Fibroblast of lung (primary cell): ENCODE measurements around the gene SURF2. TPM values are rescaled to one million over a fixed set of nuclear protein-coding genes. Genes with fewer than 3 reads are reported as not detected.

Source experiments
- DNase-seq, 2 donors: peaks; one replicate each; pipeline versions ENCODE4 v3.0.0 to v3.0.0-alpha.2; 2010; ENCODE audit warnings: low read depth in 2 of 2
- H2AFZ ChIP-seq: 2 replicates; pipeline ENCODE4 v1.5.1; 2012; ENCODE audit warnings: low read length, control low read depth, inconsistent platforms
- H3K27ac ChIP-seq: 2 replicates; pipeline ENCODE4 v1.5.1; 2011; ENCODE audit warnings: low read length, control low read depth; ENCODE audit not compliant: insufficient read depth
- H3K27me3 ChIP-seq: 2 replicates; pipeline ENCODE4 v1.5.1; 2011; ENCODE audit warnings: mild to moderate bottlenecking, low read length; ENCODE audit not compliant: control insufficient read depth, insufficient read depth
- H3K36me3 ChIP-seq: 2 replicates; pipeline ENCODE4 v1.5.1; 2011; ENCODE audit warnings: low read length; ENCODE audit not compliant: control insufficient read depth, insufficient read depth
- H3K4me1 ChIP-seq: 2 replicates; pipeline ENCODE4 v1.5.1; 2011; ENCODE audit warnings: low read length; ENCODE audit not compliant: control insufficient read depth, insufficient read depth; ENCODE audit errors: extremely low read depth
- H3K4me2 ChIP-seq: 2 replicates; pipeline ENCODE4 v1.5.1; 2011; ENCODE audit warnings: low read length, control low read depth; ENCODE audit not compliant: insufficient read depth; ENCODE audit errors: extremely low read depth
- H3K4me3 ChIP-seq, 4 experiments: fragments of 200-600 bp in 1 of 4; sonication (generic) in 1 of 4; replicated peaks in 1 of 4; 2 replicates each; pipeline ENCODE4 v1.5.1; 2011 to 2016; ENCODE audit warnings: low read length in 4 of 4, low read depth in 3 of 4, mild to moderate bottlenecking in 3 of 4, control low read depth in 2 of 4, inconsistent platforms in 1 of 4, mixed read lengths in 1 of 4; ENCODE audit not compliant: insufficient read depth in 1 of 4; ENCODE audit errors: control extremely low read depth in 1 of 4
- H3K79me2 ChIP-seq: 2 replicates; pipeline ENCODE4 v1.5.1; 2012; ENCODE audit warnings: mild to moderate bottlenecking, low read length, inconsistent platforms; ENCODE audit not compliant: control insufficient read depth, insufficient read depth
- H3K9ac ChIP-seq: 2 replicates; pipeline ENCODE4 v1.5.1; 2011; ENCODE audit warnings: mild to moderate bottlenecking, low read length, control low read depth; ENCODE audit not compliant: insufficient read depth
- H3K9me3 ChIP-seq: 2 replicates; pipeline ENCODE4 v1.5.1; 2012; ENCODE audit warnings: low read depth, low read length; ENCODE audit not compliant: control insufficient read depth, insufficient read depth
- H4K20me1 ChIP-seq: 2 replicates; pipeline ENCODE4 v1.5.1; 2011; ENCODE audit warnings: low read length; ENCODE audit not compliant: control insufficient read depth, insufficient read depth; ENCODE audit errors: extremely low read depth
- CTCF ChIP-seq, 2 donors: IDR thresholded peaks in 1 of 2; conservative IDR thresholded peaks in 1 of 2; 1 replicate in 1 of 2; 2 replicates in 1 of 2; pipeline ENCODE4 v1.5.1; 2011 to 2012; ENCODE audit warnings: low read length in 2 of 2, control low read depth in 1 of 2, inconsistent platforms in 1 of 2, low read depth in 1 of 2, mild to moderate bottlenecking in 1 of 2
- EZH2 ChIP-seq: IDR thresholded peaks from 2 replicates; pipeline ENCODE4 v1.5.1; 2012; ENCODE audit warnings: low read length, control low read depth, mild to moderate bottlenecking; ENCODE audit errors: missing control alignments
- polyA plus RNA-seq, 2 donors: library from polyadenylated mRNA; depleted of rRNA in 1 of 2; stranded (reverse) in 1 of 2; unstranded in 1 of 2; fragments of >200 nt; gene quantifications; 2 replicates each; pipeline ENCODE4 v1.2.1, GENCODE V29; 2011 to 2012; ENCODE audit warnings: missing spikeins in 1 of 2
- total RNA-seq: library from RNA; depleted of rRNA; stranded (reverse); fragments of >200 nt; gene quantifications from 2 replicates; pipeline ENCODE4 v1.2.1, GENCODE V29; 2014

SURF2 gene
- total and polyA plus RNA-seq, 2 donors (not counting 1 experiment from before 2014, with no cell fraction given): 11.2 to 13.9 TPM

- H3K4me1 ChIP-seq: peaks cover 2% of the 10 kb centered on the region
- TF ChIP-seq CTCF (conservative IDR thresholded peaks at IDR 0.05 in 1 of 2, IDR thresholded peaks at IDR 0.05 in 1 of 2; ENCODE audit: low read depth in 1 of 2, low read length in 2 of 2) (no peak), EZH2 (no peak)
- H3K27me3 ChIP-seq: no peaks in the 10 kb centered on the region
- peaks cover 24% of the 10 kb centered on the region for H3K36me3 ChIP-seq
- no peak for DNase-seq
- H3K4me3 ChIP-seq: no peak overlapping the region
- no peaks in the 10 kb centered on the region for H4K20me1 ChIP-seq
- no peak overlapping the region for H2AFZ ChIP-seq
- H3K9ac ChIP-seq: no peak overlapping the region
- H3K27ac ChIP-seq: no peak overlapping the region
- H3K9me3 ChIP-seq: no peaks in the 10 kb centered on the region
- H3K4me2 ChIP-seq: no peak overlapping the region
- peaks cover 13% of the 10 kb centered on the region for H3K79me2 ChIP-seq
Observed at GRCh38 chr9:133332381-133332730, 24.0 kb upstream of the SURF2 start.

DNA sequence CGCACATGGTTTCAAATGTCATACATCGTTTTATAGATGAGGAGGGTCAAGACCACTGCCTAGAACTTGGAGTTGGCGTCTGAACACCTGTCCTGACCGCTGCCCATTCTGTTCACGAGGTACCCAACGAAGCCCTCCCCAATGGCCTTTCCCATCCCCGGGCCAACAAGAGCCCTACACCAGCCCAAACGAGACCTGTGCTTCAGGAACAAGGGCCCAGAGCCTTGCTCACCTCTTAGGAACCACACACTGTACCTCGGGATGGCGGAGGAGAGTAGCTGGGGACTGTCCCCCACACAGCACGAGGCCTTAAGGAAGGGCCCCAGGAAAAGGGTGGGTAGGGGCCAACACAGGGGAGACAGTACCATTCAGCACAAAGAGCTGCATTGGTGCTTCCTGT lies 23.3 kb upstream of the SURF2 start:
- Histone ChIP-seq H3K9ac (no peak overlapping the region), H2AFZ (no peak overlapping the region), H3K36me3 (peaks cover 24% of the 10 kb centered on the region), H3K27ac (no peak overlapping the region), H3K79me2 (peaks cover 13% of the 10 kb centered on the region), H3K9me3 (no peaks in the 10 kb centered on the region), H3K4me1 (peaks cover 2% of the 10 kb centered on the region), H3K4me3 (no peak overlapping the region), H4K20me1 (no peaks in the 10 kb centered on the region), H3K27me3 (no peaks in the 10 kb centered on the region), H3K4me2 (no peak overlapping the region)
- no peak for DNase-seq
- TF ChIP-seq CTCF (conservative IDR thresholded peaks at IDR 0.05 in 1 of 2, IDR thresholded peaks at IDR 0.05 in 1 of 2; ENCODE audit: low read depth in 1 of 2, low read length in 2 of 2): no peak
- TF ChIP-seq EZH2: no peak

DNA sequence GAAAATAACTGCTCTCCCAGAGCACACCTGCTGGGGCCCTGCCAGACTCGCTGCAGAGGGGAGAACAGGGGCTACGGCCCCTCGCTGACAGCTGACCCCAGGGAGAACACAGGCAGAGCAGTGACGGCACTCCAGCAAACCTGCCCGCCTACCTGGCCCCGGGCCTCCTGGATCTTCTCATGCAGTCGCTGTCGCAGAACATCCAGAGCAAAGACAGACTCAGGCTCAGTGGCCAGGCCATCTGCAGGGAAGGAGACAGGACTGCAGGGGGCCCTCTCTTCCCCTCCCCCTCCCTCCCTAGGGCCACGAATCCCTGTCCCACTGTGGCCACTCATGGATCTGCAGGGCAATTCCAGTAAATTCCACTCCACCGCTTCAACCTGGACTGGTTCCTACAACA lies 22.8 kb upstream of the SURF2 start:
- no peak overlapping the region for H2AFZ ChIP-seq
- peaks cover 2% of the 10 kb centered on the region for H3K4me1 ChIP-seq
- TF ChIP-seq EZH2 (no peak), CTCF (conservative IDR thresholded peaks at IDR 0.05 in 1 of 2, IDR thresholded peaks at IDR 0.05 in 1 of 2; ENCODE audit: low read depth in 1 of 2, low read length in 2 of 2) (no peak)
- H3K27me3 ChIP-seq: no peaks in the 10 kb centered on the region
- H3K36me3 ChIP-seq: peaks cover 24% of the 10 kb centered on the region
- H4K20me1 ChIP-seq: no peaks in the 10 kb centered on the region
- peaks cover 13% of the 10 kb centered on the region for H3K79me2 ChIP-seq
- no peak for DNase-seq
- no peak overlapping the region for H3K27ac ChIP-seq
- no peak overlapping the region for H3K9ac ChIP-seq
- no peaks in the 10 kb centered on the region for H3K9me3 ChIP-seq
- H3K4me2 ChIP-seq: no peak overlapping the region
- H3K4me3 ChIP-seq: no peak overlapping the region
